Kasumi-1 (cell line): ENCODE data around the gene LHX4.

Experiments used
- DNase-seq, 2 experiments: peaks; one replicate each; lab custom pipeline; 2025; lab: John Stamatoyannopoulos, UW

LHX4 gene

DNA sequence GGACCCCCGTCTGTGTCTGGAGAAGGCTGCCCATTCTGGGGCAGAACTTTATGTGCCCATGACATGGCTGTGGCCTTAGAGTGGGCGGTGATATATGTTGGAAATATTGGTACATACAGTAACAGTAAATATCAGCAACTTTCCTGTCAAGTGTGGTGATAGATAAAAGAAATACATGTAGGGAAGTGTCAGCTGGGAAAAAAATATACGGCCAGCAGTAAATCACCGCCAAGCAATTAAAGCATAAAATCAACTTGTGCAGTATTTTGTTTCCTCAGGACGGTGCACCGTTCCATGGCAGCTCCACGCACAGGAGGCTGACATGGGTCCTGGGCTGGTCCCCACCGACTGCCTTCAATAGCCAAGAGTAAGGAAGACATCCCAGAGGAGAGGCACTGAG lies 27.4 kb downstream of the LHX4 start:
- DNase-seq = no peak

DNA sequence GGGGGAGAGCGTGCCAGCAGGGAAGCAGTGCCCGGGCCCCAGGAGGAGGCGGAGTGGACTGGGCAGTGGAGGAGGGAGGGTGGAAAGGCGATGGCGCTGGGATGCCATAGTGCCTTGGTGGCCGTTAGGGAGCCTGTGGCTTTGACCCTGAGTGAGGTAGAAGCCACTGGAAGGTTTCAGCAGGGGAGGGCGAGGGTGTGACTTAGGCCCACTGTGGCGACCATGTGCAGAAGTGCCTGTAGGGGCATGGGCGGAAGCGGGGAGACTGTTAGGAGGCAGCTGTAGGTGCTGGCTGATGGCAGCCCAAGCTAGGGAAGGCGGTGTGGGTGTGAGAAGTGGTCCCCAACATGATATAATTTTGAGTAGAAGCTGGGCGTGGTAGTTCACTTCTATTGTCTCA lies 28.2 kb downstream of the LHX4 start:
- DNase-seq = no peak

DNA sequence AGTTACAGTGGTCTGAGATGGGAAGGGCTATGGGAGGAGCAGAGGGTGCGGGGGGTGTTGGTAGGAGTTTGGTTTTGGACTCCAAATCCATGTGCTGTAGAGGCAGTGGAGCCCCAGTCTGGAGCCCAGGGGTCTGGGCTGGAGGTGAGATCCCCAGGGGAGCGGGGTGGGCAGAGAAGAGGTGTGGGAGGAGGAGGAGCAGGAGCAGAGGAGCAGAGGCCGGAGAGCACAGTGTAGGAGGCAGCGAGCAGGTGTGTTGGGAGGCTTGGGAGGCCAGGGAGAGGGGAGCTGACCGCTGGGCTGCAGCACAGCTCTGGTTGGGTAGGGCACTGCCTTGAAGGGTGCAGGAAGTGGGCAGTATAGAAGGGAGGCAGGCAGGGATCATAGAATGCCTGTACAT lies 28.9 kb downstream of the LHX4 start:
- no peak for DNase-seq

DNA sequence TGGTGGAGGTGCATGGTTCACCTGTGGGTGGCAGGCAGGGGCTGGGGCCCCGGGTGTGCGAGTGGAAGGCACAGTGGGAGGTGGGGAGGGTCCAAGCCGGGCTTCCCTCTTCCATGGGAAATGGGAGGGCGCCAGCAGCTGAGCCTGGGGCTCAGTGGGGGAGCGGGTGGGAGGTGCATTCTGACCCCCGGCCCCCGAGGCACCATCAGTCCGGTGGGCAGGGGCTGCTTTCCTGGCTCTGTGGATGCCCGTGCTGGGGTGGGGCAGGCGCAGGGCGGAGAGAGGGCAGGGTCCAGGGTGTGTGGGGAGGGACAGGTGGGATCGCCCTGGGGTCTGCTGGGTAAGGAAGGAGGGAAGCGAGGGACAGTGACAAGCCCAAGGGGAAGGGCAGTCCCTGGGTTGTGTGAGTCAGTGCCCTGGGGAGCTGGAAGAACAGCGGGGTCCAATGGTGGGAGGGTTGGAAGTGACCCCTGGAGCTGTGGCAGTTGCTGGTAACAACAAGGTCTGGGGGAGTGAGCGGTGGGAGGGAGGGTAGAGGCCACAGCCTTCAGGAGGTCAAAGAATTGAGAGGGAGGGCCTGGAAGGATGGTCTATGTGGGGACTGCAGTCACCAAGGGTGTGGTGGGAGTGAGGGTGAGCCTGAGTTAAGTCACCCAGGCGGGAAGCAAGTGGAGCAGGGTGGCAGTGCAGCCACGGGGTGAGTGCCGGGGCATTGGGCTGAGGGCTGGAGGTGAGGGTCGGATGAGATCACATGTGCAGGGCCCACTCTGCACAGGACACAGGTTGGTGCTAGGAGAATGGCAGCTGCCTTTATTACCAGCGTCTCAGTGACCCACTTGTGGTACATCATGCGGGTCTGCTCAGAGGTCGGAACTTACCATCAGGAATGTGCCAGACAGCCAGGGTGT lies 29.6 kb downstream of the LHX4 start:
- no peak for DNase-seq

DNA sequence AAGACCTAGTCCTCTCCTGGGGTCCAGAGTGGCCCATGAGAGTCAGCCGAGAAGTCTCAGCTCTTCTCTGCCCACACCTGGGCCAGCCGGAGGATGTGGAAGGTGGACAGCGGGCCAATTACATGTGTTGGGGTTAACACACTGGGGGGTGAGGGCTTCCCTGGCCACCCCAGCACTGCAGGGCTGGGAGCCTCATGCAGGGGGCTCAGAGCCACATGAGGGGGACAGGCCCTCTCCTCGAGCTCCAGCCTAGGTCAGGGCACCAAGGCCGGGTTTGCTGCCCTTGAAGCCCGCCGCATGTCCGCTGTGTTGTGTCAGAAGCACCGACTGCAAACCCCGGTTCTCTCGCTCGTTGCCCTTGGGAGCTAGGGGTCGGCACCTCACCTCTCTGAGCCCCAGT lies 30.5 kb downstream of the LHX4 start:
- no peak for DNase-seq

DNA sequence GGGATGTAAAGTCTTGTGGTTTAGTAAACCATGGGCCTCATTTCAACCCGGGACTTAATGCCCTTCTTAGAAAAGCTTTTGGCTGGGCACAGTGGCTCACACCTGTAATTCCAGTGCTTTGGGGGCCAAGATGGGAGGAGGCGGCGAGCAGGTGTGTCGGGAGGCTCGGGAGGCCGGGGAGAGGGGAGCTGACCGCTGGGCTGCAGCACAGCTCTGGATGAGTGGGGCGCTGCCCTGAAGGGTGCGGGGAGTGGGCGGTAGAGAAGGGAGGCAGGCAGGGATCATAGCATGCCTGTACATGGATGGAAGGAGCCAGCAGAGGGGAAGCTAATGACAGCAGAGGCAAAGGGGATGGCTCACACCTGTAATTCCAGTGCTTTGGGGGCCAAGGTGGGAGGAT lies 31.0 kb downstream of the LHX4 start:
- DNase-seq = no peak

DNA sequence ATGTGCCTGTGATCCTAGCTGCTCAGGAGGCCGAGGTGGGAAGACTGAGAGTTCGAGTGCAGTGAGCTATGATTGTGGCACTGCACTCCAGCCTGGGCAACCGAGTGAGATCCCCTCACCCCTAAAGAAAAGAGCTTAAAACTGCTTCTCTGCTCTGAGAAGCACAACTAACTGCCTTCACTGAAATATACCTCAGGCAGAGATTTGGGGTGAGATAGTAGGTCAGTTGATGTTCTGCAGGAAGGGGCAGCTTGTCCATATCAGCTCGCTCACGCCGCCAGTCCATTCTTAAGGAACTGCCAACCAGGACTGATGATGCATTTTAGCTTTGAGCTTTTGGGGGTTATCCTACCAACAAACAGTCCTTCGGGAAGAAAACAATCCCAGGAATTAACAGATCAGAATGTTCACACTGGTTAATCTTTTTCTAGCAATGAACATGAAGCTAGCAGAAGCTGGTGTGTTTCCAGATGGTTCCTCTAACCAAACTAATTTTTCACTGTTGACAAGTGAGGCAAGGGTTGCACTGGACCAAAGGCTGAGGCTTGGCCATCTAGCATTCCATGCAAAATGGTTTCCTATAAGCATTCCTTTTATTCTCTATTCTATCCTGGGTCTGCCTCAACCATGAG lies 31.6 kb downstream of the LHX4 start:
- no peak for DNase-seq

DNA sequence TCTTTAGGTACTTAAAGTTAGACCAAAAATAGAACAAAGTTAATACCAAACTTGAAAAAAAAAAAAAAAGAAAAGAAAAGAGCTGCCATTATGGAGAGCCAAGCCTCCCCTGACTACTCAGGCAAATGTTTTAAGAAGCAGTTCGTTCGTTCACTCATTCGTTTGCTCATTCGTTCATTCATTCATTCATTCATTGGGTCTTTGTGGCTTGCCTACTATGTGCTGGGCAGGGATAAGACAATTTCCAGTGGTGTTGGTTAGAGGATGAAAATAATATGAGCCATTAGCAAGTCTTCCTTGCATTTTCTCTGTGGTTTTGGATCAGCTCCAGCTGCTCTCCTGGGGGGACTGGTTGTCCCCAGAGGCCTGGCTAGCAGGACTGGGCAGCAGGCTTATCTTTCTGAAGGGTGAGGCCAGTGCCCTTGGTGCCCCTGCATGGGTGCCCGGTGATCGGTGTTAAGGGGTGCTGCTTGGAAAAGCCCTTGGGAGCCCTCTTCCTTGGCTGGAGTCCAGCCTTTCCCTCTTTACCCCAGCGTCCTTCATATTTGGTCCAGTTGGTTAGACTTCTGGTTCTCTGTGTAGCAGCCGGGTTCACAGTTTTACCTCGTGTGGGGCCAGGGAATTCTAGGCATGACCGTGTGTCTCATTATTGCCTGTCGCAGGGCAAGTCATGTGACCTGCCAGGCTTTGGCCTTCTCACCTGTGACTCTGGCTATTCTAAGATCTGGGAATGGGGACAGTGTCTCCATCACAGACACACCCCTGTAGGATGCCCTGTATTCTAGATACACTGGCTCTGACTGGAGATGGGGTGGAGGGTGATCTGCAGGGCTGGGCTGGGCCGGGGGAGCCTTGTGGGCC lies 32.8 kb downstream of the LHX4 start:
- DNase-seq = no peak

DNA sequence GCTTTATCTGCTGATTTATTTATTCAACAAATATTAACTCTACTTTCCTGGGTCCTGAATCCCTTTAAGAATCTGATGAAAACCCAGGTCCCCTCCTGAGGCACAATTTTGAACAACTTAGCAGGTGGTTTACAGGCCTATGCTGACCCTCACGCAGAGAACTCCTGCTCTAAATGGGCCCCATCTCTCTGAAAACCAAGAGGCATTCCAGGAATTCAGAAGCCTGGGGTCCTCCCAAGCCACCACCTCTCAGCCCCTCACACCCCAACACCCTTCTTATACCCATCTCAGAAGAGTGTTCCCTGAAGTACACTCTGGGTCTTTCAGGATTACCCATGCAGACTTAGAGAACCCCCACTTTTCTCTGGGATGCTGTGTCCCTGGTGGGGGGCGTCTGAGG lies 34.5 kb downstream of the LHX4 start:
- no peak for DNase-seq

DNA sequence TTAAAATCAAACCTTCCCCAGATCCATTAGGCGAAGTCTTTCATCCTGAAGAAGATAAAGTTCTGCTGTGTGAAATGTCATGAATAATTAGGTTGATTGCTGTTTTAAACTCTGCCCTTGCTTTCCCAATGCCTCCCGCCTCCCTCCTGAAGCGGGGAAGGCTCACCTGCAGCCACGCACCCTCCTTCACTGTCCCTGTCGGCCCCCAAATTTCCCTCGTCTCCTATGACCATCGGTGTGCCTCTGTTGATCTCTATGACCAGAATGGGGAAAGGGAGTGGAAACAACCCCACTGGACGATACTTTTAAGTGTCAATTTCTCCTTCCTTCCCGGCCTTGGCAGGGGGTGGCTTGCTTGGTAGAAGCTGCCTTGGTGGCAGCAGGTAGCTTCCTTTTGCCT lies 35.1 kb downstream of the LHX4 start:
- DNase-seq = no peak

DNA sequence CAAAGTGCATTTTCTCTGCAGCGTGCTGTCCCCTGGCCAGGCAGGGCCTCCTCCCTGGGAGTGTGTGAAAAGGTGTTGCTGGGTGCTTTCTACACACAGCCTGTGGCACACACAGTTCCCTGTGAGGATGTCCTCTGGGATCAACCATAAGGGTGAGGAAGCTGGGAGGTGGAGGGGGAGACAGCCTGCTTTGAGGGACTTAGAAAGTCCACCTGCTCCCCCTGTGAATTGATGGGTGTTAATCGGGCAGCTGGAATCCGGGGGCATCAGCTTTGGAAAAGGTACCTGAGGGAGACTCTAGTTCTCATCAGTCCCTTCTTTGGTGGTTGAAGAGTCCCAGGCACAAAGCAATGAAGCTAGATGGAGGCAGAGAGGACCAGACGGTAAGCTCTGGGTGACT lies 35.8 kb downstream of the LHX4 start:
- DNase-seq = no peak

DNA sequence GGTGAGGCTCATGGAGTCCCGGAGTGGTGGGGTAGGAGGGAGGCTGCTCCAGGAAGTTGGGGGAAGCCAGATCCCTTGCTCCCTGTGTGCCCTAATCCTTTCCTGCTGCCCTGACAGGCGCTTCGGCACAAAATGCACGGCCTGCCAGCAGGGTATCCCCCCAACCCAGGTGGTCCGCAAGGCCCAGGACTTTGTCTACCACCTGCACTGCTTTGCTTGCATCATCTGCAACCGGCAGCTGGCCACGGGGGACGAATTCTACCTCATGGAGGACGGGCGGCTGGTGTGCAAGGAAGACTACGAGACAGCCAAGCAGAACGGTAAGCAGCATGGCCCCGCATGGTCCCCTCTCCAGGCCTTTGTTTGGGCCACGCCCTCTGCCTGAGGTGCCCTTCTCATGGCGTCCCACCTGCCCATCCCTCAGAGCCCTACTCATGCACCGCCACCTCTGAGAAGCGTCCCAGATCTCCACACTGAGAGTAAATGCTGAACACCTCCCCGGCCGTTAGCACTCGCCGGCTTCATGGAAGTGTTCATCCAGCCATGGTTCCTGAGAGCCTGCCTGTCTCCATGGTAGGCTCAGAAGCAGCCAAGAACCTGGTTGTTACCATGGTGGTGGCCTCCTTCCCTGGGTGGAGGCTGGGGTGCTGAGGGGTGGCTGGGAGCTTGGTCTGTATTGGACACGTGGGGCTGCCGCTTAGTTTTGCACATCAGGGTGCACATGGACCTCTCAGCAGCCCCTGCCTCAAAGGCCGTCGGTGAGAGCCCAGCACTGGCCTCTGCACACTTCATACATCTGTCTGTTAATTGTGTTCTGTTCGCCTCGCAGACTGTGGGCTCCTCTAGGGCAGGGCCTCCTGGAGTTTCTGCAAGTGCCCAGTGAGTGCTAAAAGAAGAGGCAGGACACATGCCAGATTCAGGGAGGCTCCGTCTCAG lies 36.5 kb downstream of the LHX4 start:
- DNase-seq = no peak

DNA sequence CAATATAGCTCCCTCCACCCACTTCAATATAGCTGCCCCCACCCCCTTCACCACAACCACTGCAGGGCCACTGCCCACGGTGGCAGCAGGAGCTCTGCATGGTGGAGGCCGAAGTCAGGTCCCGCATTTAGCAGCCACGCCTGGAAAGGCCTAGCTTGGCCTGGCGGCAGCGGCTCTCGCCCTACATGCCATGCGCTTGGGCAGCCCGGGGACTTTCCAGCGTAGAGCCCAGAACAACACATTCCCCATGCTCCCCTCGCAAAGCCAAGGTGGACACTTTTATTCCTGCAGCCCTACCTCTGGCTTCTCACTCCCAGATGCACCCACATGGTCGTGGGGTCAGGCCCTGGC lies 37.1 kb downstream of the LHX4 start:
- no peak for DNase-seq

DNA sequence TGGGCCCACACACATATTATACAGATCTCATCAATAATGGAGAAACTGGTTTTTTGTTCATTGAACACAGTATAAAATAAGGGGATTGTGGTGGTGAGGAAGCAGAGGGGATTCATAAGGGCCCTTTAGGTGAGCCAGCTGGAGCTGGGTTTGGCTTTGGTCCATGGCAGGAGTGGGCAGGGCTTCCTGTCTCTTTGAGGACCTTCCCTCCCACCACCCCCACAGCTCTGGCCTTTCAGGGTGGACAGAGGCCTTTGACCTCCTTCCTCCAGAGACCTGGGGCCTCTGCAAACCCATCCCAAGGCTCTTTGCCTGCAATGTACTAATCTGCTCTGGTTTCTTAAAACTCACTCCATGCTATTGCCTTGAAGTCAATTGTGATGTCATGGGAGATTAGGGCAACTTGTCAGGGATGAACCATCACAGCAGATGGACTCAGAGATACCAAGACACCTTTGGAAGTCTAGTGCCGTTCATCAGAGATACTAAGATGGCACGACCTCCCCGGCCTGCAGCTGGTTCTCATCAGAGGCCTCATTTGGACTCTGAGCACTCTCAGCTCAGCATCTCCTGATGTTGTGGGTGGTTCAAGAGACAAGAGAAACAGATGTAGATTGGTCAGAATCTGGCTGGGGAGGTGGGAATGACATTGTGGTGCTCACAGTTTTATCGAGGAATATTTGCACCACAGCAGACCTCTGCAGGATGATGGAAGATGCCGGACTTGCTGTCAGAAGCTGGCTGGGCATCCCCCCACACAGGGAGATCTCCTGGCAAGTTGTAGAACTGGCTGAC lies 37.9 kb downstream of the LHX4 start:
- DNase-seq = no peak

DNA sequence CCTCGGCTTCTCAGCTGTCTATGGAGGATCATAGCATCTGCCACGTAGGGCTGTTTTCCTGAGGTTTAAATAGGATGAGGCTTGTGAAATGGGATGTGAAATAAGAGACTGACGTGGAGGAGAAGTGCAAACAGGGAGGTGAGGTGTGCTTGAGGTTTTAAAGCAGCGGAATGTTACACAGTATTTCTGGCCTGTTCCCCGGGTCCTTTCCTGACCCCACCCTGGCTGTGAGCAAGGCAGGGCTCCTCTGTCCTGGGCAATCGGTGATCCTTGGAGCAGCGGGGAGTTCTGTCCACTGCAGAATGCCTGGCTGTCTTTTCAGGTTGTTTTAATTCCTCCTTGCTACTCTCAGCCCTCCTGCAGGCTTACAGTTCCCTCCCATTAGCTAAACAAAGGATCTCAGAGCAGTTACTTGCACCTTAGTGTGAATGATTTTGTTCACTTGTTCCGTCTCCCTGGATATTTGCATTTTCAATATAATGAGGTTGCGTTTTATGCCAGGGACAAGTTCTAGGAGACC lies 38.6 kb downstream of the LHX4 start:
- no peak for DNase-seq

DNA sequence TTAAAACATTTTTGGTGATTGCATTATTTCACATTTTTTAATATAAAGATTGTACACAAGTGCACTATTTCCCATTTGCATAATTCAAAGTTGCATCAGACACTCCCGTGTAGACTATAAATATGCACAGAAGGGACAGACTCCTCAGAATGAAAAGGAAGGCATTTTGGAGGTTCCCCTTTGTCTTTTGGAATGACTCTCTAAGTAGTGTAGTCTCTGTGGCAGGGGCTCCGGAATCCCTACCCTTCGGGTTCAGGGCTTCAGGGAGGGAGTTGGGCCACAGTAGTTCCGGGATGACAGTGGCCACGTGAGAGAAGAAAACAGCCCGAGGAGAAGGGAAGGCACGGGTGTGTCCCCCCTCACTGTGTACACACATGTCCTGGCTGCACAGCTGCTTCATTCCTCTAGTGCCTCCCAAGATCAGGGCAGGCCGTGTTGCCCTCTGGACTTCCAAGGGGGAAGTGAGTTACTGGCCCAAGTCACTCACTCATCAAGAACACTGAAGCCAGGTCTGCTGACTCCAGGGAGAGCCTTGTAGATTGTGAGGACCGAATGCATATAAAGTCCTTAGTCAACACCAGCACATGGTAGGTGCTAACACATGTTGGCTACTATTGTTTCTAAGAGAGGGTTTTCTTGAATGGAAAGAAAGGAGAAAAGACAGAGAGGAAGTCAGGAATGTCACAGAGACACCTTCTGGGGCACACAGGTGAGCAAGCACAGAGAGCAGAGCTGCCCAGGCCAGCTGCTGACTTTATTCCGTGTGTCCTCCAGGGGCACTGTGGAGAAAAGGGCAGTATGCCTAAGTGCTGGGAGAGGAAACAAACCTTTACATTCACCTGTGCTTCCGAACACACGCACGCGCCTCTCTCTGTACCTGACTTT lies 39.8 kb downstream of the LHX4 start:
- no peak for DNase-seq

DNA sequence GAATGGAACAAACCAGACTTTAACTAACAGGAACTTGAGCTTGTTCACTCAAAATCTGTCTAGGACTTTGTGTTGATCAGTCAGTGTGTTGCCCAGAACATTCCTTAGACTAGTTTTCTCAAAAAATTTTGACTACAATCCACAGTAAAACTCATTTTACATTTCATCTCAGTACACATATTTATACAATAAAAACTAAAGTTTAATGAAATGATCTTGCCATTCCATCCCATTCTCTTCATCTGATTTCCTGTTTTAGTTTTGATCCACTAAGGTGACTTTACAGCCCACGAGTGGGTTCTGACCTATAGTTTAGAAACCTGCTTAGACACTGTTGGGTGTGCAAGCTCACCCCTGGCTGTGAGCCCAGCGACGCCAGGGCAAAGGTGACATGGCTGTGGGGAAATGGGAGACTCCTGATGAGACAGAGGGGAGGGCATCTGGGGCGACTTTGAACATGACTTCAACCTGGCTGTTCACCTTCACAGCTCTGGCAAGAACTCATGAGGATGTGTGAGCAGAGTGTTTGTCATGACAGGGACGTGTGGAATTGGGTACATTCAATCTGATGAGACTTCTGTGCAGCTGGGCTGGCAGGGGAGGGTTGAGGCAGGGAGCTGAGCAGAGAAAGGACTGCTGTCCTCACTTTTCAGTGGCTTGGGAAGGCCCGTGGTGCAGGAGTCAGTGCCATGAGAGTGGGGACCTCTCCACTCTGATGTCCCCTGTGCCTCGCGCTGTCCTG lies 40.6 kb downstream of the LHX4 start:
- DNase-seq = no peak

DNA sequence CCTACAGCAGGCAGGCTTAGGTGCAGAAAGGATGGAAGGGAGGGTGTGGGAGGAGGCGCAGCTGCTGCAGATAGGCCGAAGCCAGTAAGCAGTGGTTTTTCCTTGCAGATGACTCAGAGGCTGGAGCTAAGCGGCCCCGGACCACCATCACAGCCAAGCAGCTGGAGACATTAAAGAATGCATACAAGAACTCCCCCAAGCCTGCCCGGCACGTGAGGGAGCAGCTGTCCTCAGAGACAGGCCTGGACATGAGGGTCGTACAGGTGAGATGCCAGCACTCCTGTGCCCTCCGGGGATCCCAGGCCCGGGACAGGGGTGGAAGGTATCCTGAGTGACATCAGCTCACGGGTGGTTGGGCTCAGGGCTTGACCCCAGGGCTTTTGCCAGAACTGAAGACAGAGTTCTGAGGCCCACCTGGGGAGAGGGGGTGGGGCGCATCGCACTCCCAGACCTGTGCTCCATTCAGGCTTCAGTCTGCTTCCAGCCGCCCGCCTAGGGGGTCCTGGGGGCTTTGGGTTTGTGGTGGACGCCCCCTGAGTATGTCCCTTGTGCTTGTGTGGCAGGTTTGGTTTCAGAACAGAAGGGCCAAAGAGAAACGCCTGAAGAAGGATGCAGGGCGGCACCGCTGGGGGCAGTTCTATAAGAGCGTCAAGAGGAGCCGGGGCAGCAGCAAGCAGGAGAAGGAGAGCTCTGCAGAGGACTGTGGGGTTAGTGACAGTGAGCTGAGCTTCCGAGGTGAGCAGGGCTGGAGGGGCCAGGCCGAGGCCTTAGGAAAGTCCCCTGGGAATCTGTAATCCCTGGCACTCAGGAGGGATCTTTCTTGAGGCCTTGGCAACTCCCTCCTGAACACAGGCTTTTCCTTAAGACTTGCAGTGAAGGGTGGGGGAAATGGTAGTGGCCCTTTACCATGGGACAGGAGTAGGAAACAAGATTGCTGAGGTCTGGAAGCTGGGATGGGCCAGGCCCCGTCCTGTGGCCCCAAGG lies 41.5 kb downstream of the LHX4 start:
- no peak for DNase-seq
